C4-2B (cell line): ENCODE measurements around the gene LY86.

Experiments used
- ZFX ChIP-seq: fragments of 450-650 bp; IDR thresholded peaks from 2 replicates; pipeline ENCODE4 v1.6.1; 2017
- TF ChIP-seq, protein P1 (sequence below): fragments of 450-650 bp; conservative IDR thresholded peaks from 2 replicates; pipeline ENCODE4 v1.5.1; 2017; ENCODE audit warnings: mild to moderate bottlenecking

GRCh38 chr6:6587696-6588063, 840 bp upstream of the LY86 start:
- TF ChIP-seq, protein P1, sequence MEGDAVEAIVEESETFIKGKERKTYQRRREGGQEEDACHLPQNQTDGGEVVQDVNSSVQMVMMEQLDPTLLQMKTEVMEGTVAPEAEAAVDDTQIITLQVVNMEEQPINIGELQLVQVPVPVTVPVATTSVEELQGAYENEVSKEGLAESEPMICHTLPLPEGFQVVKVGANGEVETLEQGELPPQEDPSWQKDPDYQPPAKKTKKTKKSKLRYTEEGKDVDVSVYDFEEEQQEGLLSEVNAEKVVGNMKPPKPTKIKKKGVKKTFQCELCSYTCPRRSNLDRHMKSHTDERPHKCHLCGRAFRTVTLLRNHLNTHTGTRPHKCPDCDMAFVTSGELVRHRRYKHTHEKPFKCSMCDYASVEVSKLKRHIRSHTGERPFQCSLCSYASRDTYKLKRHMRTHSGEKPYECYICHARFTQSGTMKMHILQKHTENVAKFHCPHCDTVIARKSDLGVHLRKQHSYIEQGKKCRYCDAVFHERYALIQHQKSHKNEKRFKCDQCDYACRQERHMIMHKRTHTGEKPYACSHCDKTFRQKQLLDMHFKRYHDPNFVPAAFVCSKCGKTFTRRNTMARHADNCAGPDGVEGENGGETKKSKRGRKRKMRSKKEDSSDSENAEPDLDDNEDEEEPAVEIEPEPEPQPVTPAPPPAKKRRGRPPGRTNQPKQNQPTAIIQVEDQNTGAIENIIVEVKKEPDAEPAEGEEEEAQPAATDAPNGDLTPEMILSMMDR = no peak
- no peak for TF ChIP-seq ZFX
